ENCODE results near the gene PARD3B. TPM values are rescaled to one million over a fixed set of nuclear protein-coding genes. Genes with fewer than 3 reads are reported as not detected.

Gene PARD3B
- total RNA-seq, 1 experiment from 2014 or later: 6.4 TPM

GRCh38 chr2:204635478-204635877, 90.2 kb downstream of the PARD3B start:
- H3K14ac ChIP-seq (ENCODE audit: insufficient read depth, low read length): no peak overlapping the region
- H3K4me3 Mint-ChIP-seq: no peak overlapping the region

More at GRCh38 chr2:204635478-204635877, 90.2 kb downstream of the PARD3B start:
- Histone ChIP-seq H2BK15ac (ENCODE audit: low read depth, low read length) (no peak overlapping the region), H4K8ac (replicated peaks; ENCODE audit: insufficient read length, low read depth, low read length) (no peak overlapping the region), H2BK5ac (ENCODE audit: insufficient read length, low read length) (no peak overlapping the region), H3K9ac (ENCODE audit: extremely low read depth, insufficient read length, low read length) (no peak overlapping the region), H4K5ac (ENCODE audit: insufficient read length, low read depth, low read length) (no peak overlapping the region), H3K4me2 (ENCODE audit: insufficient read depth, insufficient read length, low read length) (no peak overlapping the region), H3K23me2 (ENCODE audit: insufficient read length, low read depth, low read length, poor library complexity, severe bottlenecking) (no peaks in the 10 kb centered on the region), H3K79me1 (ENCODE audit: insufficient read depth, low read depth, low read length, poor library complexity, severe bottlenecking) (no peaks in the 10 kb centered on the region), H3K4ac (ENCODE audit: low read depth, low read length) (no peak overlapping the region), H3K27ac (ENCODE audit: insufficient read length, low read depth, low read length) (no peak overlapping the region), H2BK20ac (ENCODE audit: low read depth, low read length, poor library complexity, severe bottlenecking) (no peak overlapping the region), H3K4me1 (ENCODE audit: insufficient read depth, low read length) (no peaks in the 10 kb centered on the region), H3K9me3 (ENCODE audit: control insufficient read depth, low read depth, low read length) (no peaks in the 10 kb centered on the region), H3K56ac (ENCODE audit: insufficient read length, low read depth, low read length) (no peak overlapping the region), H2AFZ (ENCODE audit: low read length) (no peak overlapping the region), H4K20me1 (ENCODE audit: control insufficient read depth, insufficient read depth, insufficient read length) (no peaks in the 10 kb centered on the region), H2BK120ac (ENCODE audit: low read depth, low read length, poor library complexity, severe bottlenecking) (no peak overlapping the region), H2AK5ac (ENCODE audit: insufficient read length, low read length) (no peak overlapping the region), H3K79me2 (ENCODE audit: insufficient read depth, low read length) (no peaks in the 10 kb centered on the region), H2BK12ac (ENCODE audit: insufficient read length, low read depth, low read length) (no peak overlapping the region), H3K23ac (ENCODE audit: insufficient read length, low read depth, low read length) (no peak overlapping the region), H4K91ac (ENCODE audit: insufficient read length, low read depth, low read length) (no peak overlapping the region), H3K18ac (ENCODE audit: insufficient read length, low read depth, low read length) (no peak overlapping the region), H3K27me3 (ENCODE audit: insufficient read depth, low read length) (no peaks in the 10 kb centered on the region), H3T11ph (ENCODE audit: low read length) (no peak overlapping the region)
- no peak for DNase-seq
- Mint-ChIP-seq H3K4me1 (no peaks in the 10 kb centered on the region), H3K27me3 (ENCODE audit: low read depth) (no peaks in the 10 kb centered on the region), H3K36me3 (ENCODE audit: insufficient read depth in 1 of 3, low read depth in 3 of 3) (no peaks in the 10 kb centered on the region), H3K9me3 (no peaks in the 10 kb centered on the region), H3K27ac (no peak overlapping the region)
- no peak for TF ChIP-seq CTCF (conservative IDR thresholded peaks at IDR 0.05)
- no CpG with 5 or more reads among the region's 3 CpGs for WGBS (ENCODE audit: extremely low coverage, insufficient read length, low lambda C conversion rate)

All from H9 (cell line).